SU-DHL-6 (cell line): ENCODE measurements around the gene NSD1.

Experiments
- H2AFZ ChIP-seq: fragments of 200-600 bp; sonication (generic); 2 replicates; pipeline ENCODE4 v1.6.1; 2014; ENCODE audit warnings: low read depth, mild to moderate bottlenecking, moderate library complexity, mixed read lengths, antibody characterized with exemption, low read length; ENCODE audit not compliant: severe bottlenecking
- H3F3A ChIP-seq: fragments of 200-600 bp; shearing (Covaris generic); 2 replicates; pipeline ENCODE4 v1.6.0; 2016; ENCODE audit warnings: antibody characterized with exemption, mild to moderate bottlenecking; ENCODE audit not compliant: insufficient read depth
- H3K27ac ChIP-seq: fragments of 200-600 bp; sonication (generic); 2 replicates; pipeline ENCODE4 v1.5.1; 2016; ENCODE audit warnings: low read depth, mild to moderate bottlenecking, low read length, moderate library complexity, mixed read lengths
- H3K27me3 ChIP-seq: fragments of 200-600 bp; sonication (generic), shearing (Covaris generic); 2 replicates; pipeline ENCODE4 v1.6.0; 2014; ENCODE audit warnings: mild to moderate bottlenecking, low read length
- H3K36me3 ChIP-seq: fragments of 200-600 bp; sonication (generic); 2 replicates; pipeline ENCODE4 v1.6.1; 2014; ENCODE audit warnings: mild to moderate bottlenecking, low read length, mixed read lengths
- H3K4me2 ChIP-seq: fragments of 300-600, 200-600 bp; shearing (Covaris generic), sonication (generic); 2 replicates; pipeline ENCODE4 v1.6.0; 2014; ENCODE audit warnings: low read length, low read depth, mild to moderate bottlenecking; ENCODE audit not compliant: poor library complexity, severe bottlenecking
- H3K4me3 ChIP-seq: fragments of 200-600 bp; sonication (generic); 2 replicates; pipeline ENCODE4 v1.5.1; 2014; ENCODE audit warnings: antibody characterized with exemption, low read length, mild to moderate bottlenecking, mixed read lengths; ENCODE audit not compliant: insufficient read depth, poor library complexity, severe bottlenecking
- H3K79me2 ChIP-seq: fragments of 200-600 bp; sonication (generic); 2 replicates; pipeline ENCODE4 v1.6.1; 2014; ENCODE audit warnings: mild to moderate bottlenecking, low read length, moderate library complexity; ENCODE audit not compliant: insufficient read depth
- H3K9ac ChIP-seq: fragments of 200-600 bp; sonication (generic); 2 replicates; pipeline ENCODE4 v1.7.0; 2014; ENCODE audit warnings: mild to moderate bottlenecking, low read length
- H3K9me2 ChIP-seq: fragments of 200-600 bp; sonication (generic); replicated peaks from 2 replicates; pipeline ENCODE4 v1.6.1; 2014; ENCODE audit warnings: low read length; ENCODE audit not compliant: insufficient read depth
- H3K9me3 ChIP-seq: fragments of 200-600 bp; sonication (generic); 2 replicates; pipeline ENCODE4 v1.6.1; 2014; ENCODE audit warnings: low read length, mixed read lengths; ENCODE audit not compliant: insufficient read depth
- H4K20me1 ChIP-seq: fragments of 200-600 bp; sonication (generic); 2 replicates; pipeline ENCODE4 v1.6.1; 2014; ENCODE audit warnings: low read depth, mild to moderate bottlenecking, antibody characterized with exemption, low read length, moderate library complexity, mixed read lengths
- CTCF ChIP-seq: fragments of 200-600 bp; sonication (generic); IDR thresholded peaks from one replicate; pipeline ENCODE4 v1.5.1; 2017; ENCODE audit warnings: antibody characterized with exemption, mild to moderate bottlenecking, low read length, moderate library complexity; ENCODE audit not compliant: insufficient read depth, poor library complexity, severe bottlenecking
- EZH2phosphoT487 ChIP-seq: fragments of 200-600 bp; sonication (generic), shearing (Covaris generic); conservative IDR thresholded peaks from 2 replicates; pipeline ENCODE4 v1.6.1; 2018; ENCODE audit warnings: mild to moderate bottlenecking, antibody characterized with exemption, low read length, moderate library complexity, mixed read lengths

The NSD1 gene

DNA sequence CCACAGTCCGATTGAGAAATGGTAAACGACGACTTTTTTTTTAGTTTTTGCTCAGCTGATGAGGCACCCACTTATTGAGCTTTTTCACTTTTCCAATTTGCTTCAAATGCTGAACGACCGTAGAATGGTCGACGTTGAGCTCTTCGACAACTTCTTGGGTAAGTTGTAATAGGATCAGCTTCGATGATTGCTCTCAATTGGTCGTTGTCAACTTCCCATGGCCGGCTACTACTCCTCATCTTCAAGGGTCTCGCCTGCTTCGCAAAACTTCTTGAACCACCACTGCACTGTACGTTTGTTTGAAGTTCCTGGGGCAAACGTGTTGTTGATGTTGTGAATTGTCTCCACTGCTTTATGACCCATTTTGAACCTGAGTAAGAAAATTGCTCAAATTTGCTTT, 35.7 kb downstream of the NSD1 start:
- no peaks in the 10 kb centered on the region for H3K27me3 ChIP-seq
- TF ChIP-seq CTCF (no peak), EZH2phosphoT487 (no peak)
- no peaks in the 10 kb centered on the region for H4K20me1 ChIP-seq
- no peak overlapping the region for H3K4me2 ChIP-seq
- H3K9me2 ChIP-seq = no peaks in the 10 kb centered on the region
- H3K36me3 ChIP-seq = peaks cover 25% of the 10 kb centered on the region
- no peak overlapping the region for H3K9ac ChIP-seq
- no peaks in the 10 kb centered on the region for H3K9me3 ChIP-seq
- H3K79me2 ChIP-seq = peaks cover 90% of the 10 kb centered on the region
- H3F3A ChIP-seq = peaks cover 61% of the 10 kb centered on the region
- no peak overlapping the region for H2AFZ ChIP-seq
- H3K4me3 ChIP-seq = no peak overlapping the region
- H3K27ac ChIP-seq = no peak overlapping the region

GRCh38 chr5:177171961-177172360, 38.4 kb downstream of the NSD1 start:
- H3K27me3 ChIP-seq = no peaks in the 10 kb centered on the region
- peak overlapping the region; percentile 1 for H3K4me3 ChIP-seq
- no peaks in the 10 kb centered on the region for H3K9me3 ChIP-seq
- H3F3A ChIP-seq = peaks cover 73% of the 10 kb centered on the region
- no peaks in the 10 kb centered on the region for H3K9me2 ChIP-seq
- H3K4me2 ChIP-seq = peak overlapping the region; percentile 52
- no peaks in the 10 kb centered on the region for H4K20me1 ChIP-seq
- peaks cover 19% of the 10 kb centered on the region for H3K36me3 ChIP-seq
- peak overlapping the region; percentile 21 for H3K9ac ChIP-seq
- TF ChIP-seq EZH2phosphoT487 (no peak), CTCF (no peak)
- H2AFZ ChIP-seq = no peak overlapping the region
- H3K79me2 ChIP-seq = peaks cover 87% of the 10 kb centered on the region
- H3K27ac ChIP-seq = peak overlapping the region; percentile 91

GRCh38 chr5:177175336-177175735, 41.8 kb downstream of the NSD1 start:
- Histone ChIP-seq H3K4me3 (peak overlapping the region; percentile 23), H3K4me2 (peak overlapping the region; percentile 66), H3K36me3 (peaks cover 7% of the 10 kb centered on the region; the same call in 1 of the 2 replicates), H3K79me2 (peaks cover 86% of the 10 kb centered on the region), H3K9ac (peak overlapping the region; percentile 26; the same call in 1 of the 2 replicates), H3K9me3 (no peaks in the 10 kb centered on the region), H2AFZ (no peak overlapping the region), H3K27ac (peak overlapping the region; percentile 91), H3K27me3 (no peaks in the 10 kb centered on the region), H3K9me2 (no peaks in the 10 kb centered on the region), H3F3A (peaks cover 72% of the 10 kb centered on the region), H4K20me1 (no peaks in the 10 kb centered on the region)
- no peak for TF ChIP-seq CTCF
- no peak for TF ChIP-seq EZH2phosphoT487
